H9 (cell line): ENCODE measurements around the gene SH2D1B. TPM values are rescaled to one million over a fixed set of nuclear protein-coding genes. Genes with fewer than 3 reads are reported as not detected.

Source experiments
- DNase-seq: peaks from one replicate; pipeline ENCODE4 v3.0.0-alpha.2; 2017
- H2AFZ ChIP-seq: one replicate; pipeline ENCODE4 v1.6.1; 2013; ENCODE audit warnings: mild to moderate bottlenecking, low read length, control low read depth, moderate library complexity
- H2AK5ac ChIP-seq: 2 replicates; pipeline ENCODE4 v1.6.1; 2013; ENCODE audit warnings: low read length, control low read depth, mixed read lengths; ENCODE audit not compliant: insufficient read length
- H2BK120ac ChIP-seq: one replicate; pipeline ENCODE4 v1.6.1; 2013; ENCODE audit warnings: low read depth, mild to moderate bottlenecking, low read length, control low read depth, inconsistent platforms; ENCODE audit not compliant: poor library complexity, severe bottlenecking
- H2BK12ac ChIP-seq: 2 replicates; pipeline ENCODE4 v1.6.1; 2013; ENCODE audit warnings: low read length, control low read depth, mixed read lengths, low read depth; ENCODE audit not compliant: insufficient read length
- H2BK15ac ChIP-seq: 2 replicates; pipeline ENCODE4 v1.6.1; 2013; ENCODE audit warnings: low read depth, low read length, control low read depth
- H2BK20ac ChIP-seq: one replicate; pipeline ENCODE4 v1.6.1; 2013; ENCODE audit warnings: low read depth, mild to moderate bottlenecking, low read length, control low read depth, inconsistent platforms; ENCODE audit not compliant: poor library complexity, severe bottlenecking
- H2BK5ac ChIP-seq: 2 replicates; pipeline ENCODE4 v1.6.1; 2013; ENCODE audit warnings: low read length, control low read depth, mixed read lengths; ENCODE audit not compliant: insufficient read length
- H3K14ac ChIP-seq: 2 replicates; pipeline ENCODE4 v1.6.1; 2013; ENCODE audit warnings: low read length, control low read depth; ENCODE audit not compliant: insufficient read depth
- H3K18ac ChIP-seq: 2 replicates; pipeline ENCODE4 v1.6.1; 2013; ENCODE audit warnings: low read depth, mild to moderate bottlenecking, mixed read lengths, low read length, control low read depth; ENCODE audit not compliant: insufficient read length
- H3K23ac ChIP-seq: 2 replicates; pipeline ENCODE4 v1.6.1; 2013; ENCODE audit warnings: low read length, control low read depth, mixed read lengths, low read depth; ENCODE audit not compliant: insufficient read length
- H3K23me2 ChIP-seq: 2 replicates; pipeline ENCODE4 v1.6.1; 2013; ENCODE audit warnings: low read depth, mild to moderate bottlenecking, mixed read lengths, low read length, control low read depth; ENCODE audit not compliant: insufficient read length, poor library complexity, severe bottlenecking
- H3K27ac ChIP-seq: 2 replicates; pipeline ENCODE4 v1.5.1; 2013; ENCODE audit warnings: low read length, control low read depth, mixed read lengths, low read depth; ENCODE audit not compliant: insufficient read length
- H3K27me3 ChIP-seq: 2 replicates; pipeline ENCODE4 v1.6.1; 2013; ENCODE audit warnings: low read length, control low read depth, inconsistent platforms; ENCODE audit not compliant: insufficient read depth
- H3K4ac ChIP-seq: 2 replicates; pipeline ENCODE4 v1.6.1; 2013; ENCODE audit warnings: low read depth, mild to moderate bottlenecking, control low read depth, inconsistent platforms, low read length, moderate library complexity
- H3K4me1 ChIP-seq: 2 replicates; pipeline ENCODE4 v1.6.1; 2013; ENCODE audit warnings: low read length, control low read depth, inconsistent platforms; ENCODE audit not compliant: insufficient read depth
- H3K4me2 ChIP-seq: 2 replicates; pipeline ENCODE4 v1.6.1; 2013; ENCODE audit warnings: low read length, control low read depth, mixed read lengths; ENCODE audit not compliant: insufficient read length, insufficient read depth
- H3K56ac ChIP-seq: 2 replicates; pipeline ENCODE4 v1.6.1; 2013; ENCODE audit warnings: low read depth, mild to moderate bottlenecking, mixed read lengths, low read length, control low read depth; ENCODE audit not compliant: insufficient read length
- H3K79me1 ChIP-seq: 2 replicates; pipeline ENCODE4 v1.6.1; 2013; ENCODE audit warnings: low read depth, mild to moderate bottlenecking, moderate library complexity, low read length, control low read depth, inconsistent platforms; ENCODE audit not compliant: insufficient read depth, poor library complexity, severe bottlenecking
- H3K79me2 ChIP-seq: 2 replicates; pipeline ENCODE4 v1.6.1; 2013; ENCODE audit warnings: low read length, control low read depth, inconsistent platforms; ENCODE audit not compliant: insufficient read depth
- H3K9ac ChIP-seq: 2 replicates; pipeline ENCODE4 v1.6.1; 2013; ENCODE audit warnings: low read length, control low read depth, mixed read lengths; ENCODE audit not compliant: insufficient read length; ENCODE audit errors: extremely low read depth
- H3K9me3 ChIP-seq: one replicate; pipeline ENCODE4 v1.6.1; 2013; ENCODE audit warnings: low read depth, low read length, inconsistent platforms; ENCODE audit not compliant: control insufficient read depth
- H3T11ph ChIP-seq: one replicate; pipeline ENCODE4 v1.6.1; 2013; ENCODE audit warnings: mild to moderate bottlenecking, low read length, control low read depth, inconsistent platforms
- H4K20me1 ChIP-seq: one replicate; pipeline ENCODE4 v1.6.1; 2013; ENCODE audit not compliant: control insufficient read depth, insufficient read length, insufficient read depth
- H4K5ac ChIP-seq: 2 replicates; pipeline ENCODE4 v1.6.1; 2013; ENCODE audit warnings: low read depth, mild to moderate bottlenecking, mixed read lengths, low read length, control low read depth; ENCODE audit not compliant: insufficient read length
- H4K8ac ChIP-seq: replicated peaks from 2 replicates; pipeline ENCODE4 v1.6.1; 2013; ENCODE audit warnings: low read length, control low read depth, mixed read lengths, low read depth; ENCODE audit not compliant: insufficient read length
- H4K91ac ChIP-seq: 2 replicates; pipeline ENCODE4 v1.6.1; 2013; ENCODE audit warnings: low read depth, mild to moderate bottlenecking, moderate library complexity, mixed read lengths, low read length, control low read depth; ENCODE audit not compliant: insufficient read length
- H3K27ac Mint-ChIP-seq, 3 experiments: 2 replicates in 2 of 3; 3 replicates in 1 of 3; pipeline ENCODE4 v1.8.0; 2020 to 2021; ENCODE audit warnings: mixed read lengths in 3 of 3, mild to moderate bottlenecking in 1 of 3, moderate library complexity in 1 of 3
- H3K27me3 Mint-ChIP-seq: 2 replicates; pipeline ENCODE4 v1.8.0; 2021; ENCODE audit warnings: low read depth, mild to moderate bottlenecking, moderate library complexity, mixed read lengths
- H3K36me3 Mint-ChIP-seq, 3 experiments: 2 replicates in 2 of 3; 3 replicates in 1 of 3; pipeline ENCODE4 v1.8.0; 2020 to 2021; ENCODE audit warnings: low read depth in 3 of 3, mixed read lengths in 3 of 3; ENCODE audit not compliant: insufficient read depth in 1 of 3
- H3K4me1 Mint-ChIP-seq, 2 experiments: 2 replicates each; pipeline ENCODE4 v1.8.0; 2020; ENCODE audit warnings: mixed read lengths in 2 of 2
- H3K4me3 Mint-ChIP-seq, 2 experiments: 2 replicates in 1 of 2; 3 replicates in 1 of 2; pipeline ENCODE4 v1.8.0; 2020 to 2021; ENCODE audit warnings: mild to moderate bottlenecking in 2 of 2, mixed read lengths in 2 of 2, moderate library complexity in 1 of 2
- H3K9me3 Mint-ChIP-seq, 2 experiments: 2 replicates in 1 of 2; 3 replicates in 1 of 2; pipeline ENCODE4 v1.8.0; 2020; ENCODE audit warnings: mild to moderate bottlenecking in 2 of 2, mixed read lengths in 2 of 2, moderate library complexity in 1 of 2
- WGBS: extraction: QIAGEN DNeasy Blood & Tissue Kit; methylation state at CpG from one replicate; pipeline ENCODE4 v1.1.7; 2013; ENCODE audit warnings: missing lambda C conversion rate, low lambda C conversion rate, mixed read lengths; ENCODE audit not compliant: insufficient read length; ENCODE audit errors: extremely low coverage; 5-methylcytosine and 5-hydroxymethylcytosine counted together
- total RNA-seq: library from RNA; stranded (reverse); gene quantifications from 2 replicates; pipeline ENCODE4 v1.2.1, GENCODE V29; 2021
- TF ChIP-seq, protein P1 (sequence below): fragments of 200-600 bp; sonication (generic); conservative IDR thresholded peaks from 3 replicates; pipeline ENCODE4 v1.8.0; 2021; ENCODE audit warnings: antibody characterized with exemption, mild to moderate bottlenecking

Gene SH2D1B
- total RNA-seq, 1 experiment from 2014 or later, result not detected

DNA sequence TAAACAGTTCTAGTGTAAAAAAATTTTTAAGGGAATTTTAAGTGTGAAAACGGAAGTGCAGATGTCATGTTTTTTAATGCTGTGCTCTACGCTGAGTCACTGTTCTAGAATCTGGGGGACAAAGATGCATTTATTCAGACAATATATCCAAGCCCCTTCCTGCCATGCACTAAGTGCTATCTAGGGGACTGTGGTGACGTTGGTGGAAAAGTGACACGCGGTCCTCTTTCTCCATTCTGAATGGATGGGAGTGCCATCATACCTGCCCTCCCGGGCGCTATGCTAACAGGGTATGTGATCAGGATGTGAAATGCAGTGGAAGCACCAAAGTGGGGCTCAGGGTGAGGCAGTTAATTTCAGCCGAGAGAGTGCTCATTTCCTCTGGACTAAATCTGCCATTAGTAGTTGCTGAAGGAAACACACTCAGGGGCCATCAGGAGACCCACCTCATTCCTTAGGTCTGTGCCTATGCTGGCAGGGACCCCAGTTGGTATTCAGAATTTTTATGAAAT lies 23.8 kb downstream of the SH2D1B start:
- H4K5ac ChIP-seq, result no peak overlapping the region

More for the DNA sequence above, 23.8 kb downstream of the SH2D1B start:
- H3T11ph ChIP-seq, result no peak overlapping the region
- no peak overlapping the region for H3K4me2 ChIP-seq
- H3K27ac ChIP-seq, result no peak overlapping the region
- no peak overlapping the region for H2BK20ac ChIP-seq
- no peaks in the 10 kb centered on the region for H3K27me3 ChIP-seq
- no peak overlapping the region for H2BK5ac ChIP-seq
- Mint-ChIP-seq H3K4me3 (no peak overlapping the region), H3K27me3 (no peaks in the 10 kb centered on the region; the same call in none of the 2 replicates), H3K4me1 (peaks cover 33 to 42% of the 10 kb centered on the region in 2 experiments), H3K36me3 (peaks cover 8 to 14% (median 13%) of the 10 kb centered on the region in 3 experiments; a peak in 6 of 7 replicates), H3K27ac (no peak overlapping the region), H3K9me3 (no peaks in the 10 kb centered on the region)
- no peak overlapping the region for H4K8ac ChIP-seq
- no peak overlapping the region for H3K18ac ChIP-seq
- H3K23me2 ChIP-seq, result no peaks in the 10 kb centered on the region
- no peak overlapping the region for H2BK12ac ChIP-seq
- no peak overlapping the region for H3K56ac ChIP-seq
- no peaks in the 10 kb centered on the region for H4K20me1 ChIP-seq
- H2AK5ac ChIP-seq, result no peak overlapping the region
- H3K79me2 ChIP-seq, result no peaks in the 10 kb centered on the region
- no peak overlapping the region for H3K9ac ChIP-seq
- H3K14ac ChIP-seq, result no peak overlapping the region
- TF ChIP-seq, protein P1, sequence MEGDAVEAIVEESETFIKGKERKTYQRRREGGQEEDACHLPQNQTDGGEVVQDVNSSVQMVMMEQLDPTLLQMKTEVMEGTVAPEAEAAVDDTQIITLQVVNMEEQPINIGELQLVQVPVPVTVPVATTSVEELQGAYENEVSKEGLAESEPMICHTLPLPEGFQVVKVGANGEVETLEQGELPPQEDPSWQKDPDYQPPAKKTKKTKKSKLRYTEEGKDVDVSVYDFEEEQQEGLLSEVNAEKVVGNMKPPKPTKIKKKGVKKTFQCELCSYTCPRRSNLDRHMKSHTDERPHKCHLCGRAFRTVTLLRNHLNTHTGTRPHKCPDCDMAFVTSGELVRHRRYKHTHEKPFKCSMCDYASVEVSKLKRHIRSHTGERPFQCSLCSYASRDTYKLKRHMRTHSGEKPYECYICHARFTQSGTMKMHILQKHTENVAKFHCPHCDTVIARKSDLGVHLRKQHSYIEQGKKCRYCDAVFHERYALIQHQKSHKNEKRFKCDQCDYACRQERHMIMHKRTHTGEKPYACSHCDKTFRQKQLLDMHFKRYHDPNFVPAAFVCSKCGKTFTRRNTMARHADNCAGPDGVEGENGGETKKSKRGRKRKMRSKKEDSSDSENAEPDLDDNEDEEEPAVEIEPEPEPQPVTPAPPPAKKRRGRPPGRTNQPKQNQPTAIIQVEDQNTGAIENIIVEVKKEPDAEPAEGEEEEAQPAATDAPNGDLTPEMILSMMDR, result no peak
- no peak overlapping the region for H3K23ac ChIP-seq
- H3K9me3 ChIP-seq, result no peaks in the 10 kb centered on the region
- no peak overlapping the region for H4K91ac ChIP-seq
- no CpG with 5 or more reads among the region's 8 CpGs for WGBS
- DNase-seq, result no peak
- H2AFZ ChIP-seq, result no peak overlapping the region
- H3K79me1 ChIP-seq, result no peaks in the 10 kb centered on the region
- no peak overlapping the region for H3K4ac ChIP-seq
- H2BK120ac ChIP-seq, result no peak overlapping the region
- no peak overlapping the region for H2BK15ac ChIP-seq
- H3K4me1 ChIP-seq, result no peaks in the 10 kb centered on the region
